ENCODE results near the gene CRYGD.

Gene CRYGD

GRCh38 chr2:208083807-208084206 lies 40.5 kb downstream of the CRYGD start:
- no peak for DNase-seq (ENCODE audit: low read depth in 2 of 2)

GRCh38 chr2:208077276-208077675 lies 47.0 kb downstream of the CRYGD start:
- DNase-seq (ENCODE audit: low read depth in 2 of 2), result no peak

- no peak for DNase-seq (ENCODE audit: low read depth in 2 of 2)
Measured at GRCh38 chr2:208074610-208075356, 49.5 kb downstream of the CRYGD start.

- peak in 1 of 2 donors; percentile 38 for DNase-seq (ENCODE audit: low read depth in 2 of 2)
Measured at GRCh38 chr2:208072250-208072892, 52.0 kb downstream of the CRYGD start.

All from stimulated activated CD8-positive, alpha-beta memory T cell treated with anti-CD3 and anti-CD28 coated beads, Interleukin-7, amount 100 ng/mL, for 1 hour (primary cell).